PFSK-1 (cell line): ENCODE results near the gene FSTL4.

ENCODE experiments used
- FOXP2 ChIP-seq: optimal IDR thresholded peaks from 2 replicates; pipeline ENCODE3; 2011; ENCODE audit warnings: borderline replicate concordance, control low read depth, inconsistent platforms; ENCODE audit not compliant: insufficient read depth; ENCODE audit errors: extremely low read length, extremely low read depth
- POLR2AphosphoS5 ChIP-seq: IDR thresholded peaks from 2 replicates; pipeline ENCODE4 v1.6.1; 2012; ENCODE audit warnings: low read depth, mild to moderate bottlenecking, control low read depth, low read length, moderate library complexity
- REST ChIP-seq, 2 experiments: IDR thresholded peaks; 2 replicates each; pipeline versions ENCODE4 v1.6.1 to v1.8.0; 2011 to 2012; ENCODE audit warnings: low read depth in 2 of 2, low read length in 2 of 2, control low read depth in 1 of 2, inconsistent platforms in 1 of 2, mild to moderate bottlenecking in 1 of 2, moderate library complexity in 1 of 2; ENCODE audit not compliant: insufficient read depth in 1 of 2
- SIN3A ChIP-seq: IDR thresholded peaks from 2 replicates; pipeline ENCODE4 v1.6.1; 2012; ENCODE audit warnings: mild to moderate bottlenecking, low read length, moderate library complexity, borderline replicate concordance; ENCODE audit not compliant: insufficient read depth
- TAF1 ChIP-seq: IDR thresholded peaks from 2 replicates; pipeline ENCODE4 v1.6.1; 2012; ENCODE audit warnings: low read length, control low read depth, borderline replicate concordance; ENCODE audit not compliant: insufficient read depth

The FSTL4 gene

GRCh38 chr5:133433641-133434040 lies 178.7 kb downstream of the FSTL4 start:
- TF ChIP-seq TAF1 (no peak), POLR2AphosphoS5 (no peak), REST (IDR thresholded peaks at IDR 0.05; ENCODE audit: insufficient read depth in 1 of 2, low read depth in 2 of 2, low read length in 2 of 2) (no peak), FOXP2 (no peak), SIN3A (no peak)

- no peak for TF ChIP-seq TAF1
- TF ChIP-seq SIN3A: no peak
- TF ChIP-seq POLR2AphosphoS5: no peak
- no peak for TF ChIP-seq FOXP2
- no peak for TF ChIP-seq REST (IDR thresholded peaks at IDR 0.05; ENCODE audit: insufficient read depth in 1 of 2, low read depth in 2 of 2, low read length in 2 of 2)
These were observed 179.3 kb downstream of the FSTL4 start for GRCh38 chr5:133432956-133433532.

- TF ChIP-seq FOXP2 (no peak), REST (IDR thresholded peaks at IDR 0.05; ENCODE audit: insufficient read depth in 1 of 2, low read depth in 2 of 2, low read length in 2 of 2) (no peak)
These were observed 180.9 kb downstream of the FSTL4 start for GRCh38 chr5:133431326-133431865.

GRCh38 chr5:133430095-133430494 lies 182.2 kb downstream of the FSTL4 start:
- TF ChIP-seq REST (IDR thresholded peaks at IDR 0.05; ENCODE audit: insufficient read depth in 1 of 2, low read depth in 2 of 2, low read length in 2 of 2) (no peak), POLR2AphosphoS5 (no peak), TAF1 (no peak), FOXP2 (no peak), SIN3A (no peak)

- TF ChIP-seq REST (IDR thresholded peaks at IDR 0.05; ENCODE audit: insufficient read depth in 1 of 2, low read depth in 2 of 2, low read length in 2 of 2) (no peak), TAF1 (no peak), POLR2AphosphoS5 (no peak), FOXP2 (no peak), SIN3A (no peak)
These were observed 183.3 kb downstream of the FSTL4 start for GRCh38 chr5:133429046-133429445.
